ENCODE results near the gene LOC128125822.

GRCh38 chr6:63599243-63599642, 27.0 kb downstream of the LOC128125822 start:
- TF ChIP-seq, protein P1, sequence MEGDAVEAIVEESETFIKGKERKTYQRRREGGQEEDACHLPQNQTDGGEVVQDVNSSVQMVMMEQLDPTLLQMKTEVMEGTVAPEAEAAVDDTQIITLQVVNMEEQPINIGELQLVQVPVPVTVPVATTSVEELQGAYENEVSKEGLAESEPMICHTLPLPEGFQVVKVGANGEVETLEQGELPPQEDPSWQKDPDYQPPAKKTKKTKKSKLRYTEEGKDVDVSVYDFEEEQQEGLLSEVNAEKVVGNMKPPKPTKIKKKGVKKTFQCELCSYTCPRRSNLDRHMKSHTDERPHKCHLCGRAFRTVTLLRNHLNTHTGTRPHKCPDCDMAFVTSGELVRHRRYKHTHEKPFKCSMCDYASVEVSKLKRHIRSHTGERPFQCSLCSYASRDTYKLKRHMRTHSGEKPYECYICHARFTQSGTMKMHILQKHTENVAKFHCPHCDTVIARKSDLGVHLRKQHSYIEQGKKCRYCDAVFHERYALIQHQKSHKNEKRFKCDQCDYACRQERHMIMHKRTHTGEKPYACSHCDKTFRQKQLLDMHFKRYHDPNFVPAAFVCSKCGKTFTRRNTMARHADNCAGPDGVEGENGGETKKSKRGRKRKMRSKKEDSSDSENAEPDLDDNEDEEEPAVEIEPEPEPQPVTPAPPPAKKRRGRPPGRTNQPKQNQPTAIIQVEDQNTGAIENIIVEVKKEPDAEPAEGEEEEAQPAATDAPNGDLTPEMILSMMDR (IDR thresholded peaks at IDR 0.05; ENCODE audit: extremely low read depth in 1 of 2, insufficient read depth in 1 of 2, low read depth in 1 of 2, low read length in 2 of 2): no peak
- TF ChIP-seq POLR2AphosphoS5 (IDR thresholded peaks at IDR 0.05; ENCODE audit: insufficient read depth, low read depth, low read length) (no peak), MAX (IDR thresholded peaks at IDR 0.05; ENCODE audit: insufficient read depth, insufficient read length) (no peak), EZH2 (IDR thresholded peaks at IDR 0.05; ENCODE audit: borderline replicate concordance, low read depth, low read length, severe bottlenecking) (no peak)

Data from endothelial cell of umbilical vein (primary cell).